Keratinocyte (primary cell): ENCODE results near the gene JAG2. TPM values are rescaled to one million over a fixed set of nuclear protein-coding genes. Genes with fewer than 3 reads are reported as not detected.

ENCODE experiments used
- DNase-seq: peaks from one replicate; pipeline ENCODE4 v3.0.0-alpha.2; 2011; ENCODE audit warnings: low read depth, missing footprints, low spot score
- FAIRE-seq: peaks from 2 replicates; lab custom pipeline; 2011; peaks lifted over from hg19 to GRCh38; lab: Jason Lieb, UNC
- H2AFZ ChIP-seq: 2 replicates; pipeline ENCODE4 v1.6.0; 2012; ENCODE audit warnings: low read length, control low read depth, inconsistent platforms; ENCODE audit not compliant: control insufficient read depth
- H3K27ac ChIP-seq: 2 replicates; pipeline ENCODE4 v1.5.1; 2011; ENCODE audit warnings: low read length; ENCODE audit not compliant: control insufficient read depth, insufficient read depth
- H3K27me3 ChIP-seq: 3 replicates; pipeline ENCODE4 v1.6.0; 2011; ENCODE audit warnings: low read length; ENCODE audit not compliant: control insufficient read depth, insufficient read depth; ENCODE audit errors: extremely low read depth
- H3K36me3 ChIP-seq, 2 experiments: 2 replicates in 1 of 2; 3 replicates in 1 of 2; pipeline ENCODE4 v1.5.1; 2011; ENCODE audit warnings: low read length in 2 of 2, mild to moderate bottlenecking in 1 of 2; ENCODE audit not compliant: control insufficient read depth in 2 of 2, insufficient read depth in 2 of 2; ENCODE audit errors: extremely low read depth in 1 of 2
- H3K4me1 ChIP-seq: 3 replicates; pipeline ENCODE4 v1.5.1; 2011; ENCODE audit warnings: low read length; ENCODE audit not compliant: control insufficient read depth, insufficient read depth; ENCODE audit errors: extremely low read depth
- H3K4me2 ChIP-seq: 3 replicates; pipeline ENCODE4 v1.6.0; 2011; ENCODE audit warnings: low read depth, low read length; ENCODE audit not compliant: control insufficient read depth, insufficient read depth; ENCODE audit errors: extremely low read depth
- H3K4me3 ChIP-seq, 3 experiments: fragments of 200-600 bp in 1 of 3; sonication (generic) in 1 of 3; 2 replicates in 2 of 3; 3 replicates in 1 of 3; pipeline ENCODE4 v1.5.1; 2011 to 2016; ENCODE audit warnings: low read length in 3 of 3, mild to moderate bottlenecking in 3 of 3, control low read depth in 2 of 3, inconsistent platforms in 1 of 3, low read depth in 1 of 3, mixed read lengths in 1 of 3, mixed run types in 1 of 3, moderate library complexity in 1 of 3; ENCODE audit not compliant: control insufficient read depth in 2 of 3, insufficient read depth in 2 of 3; ENCODE audit errors: extremely low read depth in 1 of 3
- H3K79me2 ChIP-seq: 2 replicates; pipeline ENCODE4 v1.6.0; 2012; ENCODE audit warnings: low read length; ENCODE audit not compliant: control insufficient read depth, insufficient read depth
- H3K9ac ChIP-seq: 3 replicates; pipeline ENCODE4 v1.6.0; 2011; ENCODE audit warnings: low read length; ENCODE audit not compliant: control insufficient read depth, insufficient read depth; ENCODE audit errors: extremely low read depth
- H3K9me1 ChIP-seq: 3 replicates; pipeline ENCODE4 v1.6.0; 2011; ENCODE audit warnings: low read length; ENCODE audit not compliant: control insufficient read depth, insufficient read depth; ENCODE audit errors: extremely low read depth
- H3K9me3 ChIP-seq: 2 replicates; pipeline ENCODE4 v1.5.1; 2012; ENCODE audit warnings: low read depth, low read length; ENCODE audit not compliant: control insufficient read depth
- H4K20me1 ChIP-seq: 3 replicates; pipeline ENCODE4 v1.6.0; 2011; ENCODE audit warnings: low read length; ENCODE audit not compliant: control insufficient read depth, insufficient read depth; ENCODE audit errors: extremely low read depth
- CTCF ChIP-seq, 3 experiments: IDR thresholded peaks in 1 of 3; conservative IDR thresholded peaks in 1 of 3; optimal IDR thresholded peaks in 1 of 3; 2 replicates in 2 of 3; 3 replicates in 1 of 3; pipeline versions ENCODE3 to v1.5.1; 2011; ENCODE audit warnings: low read length in 3 of 3, mild to moderate bottlenecking in 3 of 3, moderate library complexity in 2 of 3, control low read depth in 1 of 3, inconsistent platforms in 1 of 3; ENCODE audit not compliant: insufficient read depth in 2 of 3; ENCODE audit errors: extremely low read depth in 1 of 3
- EZH2 ChIP-seq: IDR thresholded peaks from one replicate; pipeline ENCODE4 v1.6.1; 2012; ENCODE audit warnings: inconsistent platforms, mild to moderate bottlenecking, low read length, moderate library complexity
- dilution Hi-C: fragments of 300-500 bp; cut with MboI; formaldehyde crosslinking; loops from one replicate; pipeline ENCODE4 v1.7.0; 2020; ENCODE audit warnings: low sequenced_read_pairs; ENCODE audit not compliant: extremely low pct_ligation_motif_present
- polyA plus RNA-seq, 5 experiments: library from polyadenylated mRNA; depleted of rRNA in 3 of 5; stranded (reverse) in 3 of 5; stranded (forward) in 1 of 5; unstranded in 1 of 5; fragments of >200 nt; gene quantifications; 1 replicate in 1 of 5; 2 replicates in 3 of 5; 3 replicates in 1 of 5; pipeline versions ENCODE4 v1.2.1 to v1.2.3, GENCODE V29; 2011 to 2012; ENCODE audit warnings: missing spikeins in 2 of 5, low read depth in 1 of 5, low replicate concordance in 1 of 5

The JAG2 gene
- polyA plus RNA-seq, 1 donor (not counting 4 experiments of a cell fraction or from before 2014, with no cell fraction given) = 28.3 TPM

GRCh38 chr14:105149146-105149781, 19.3 kb downstream of the JAG2 start:
- Histone ChIP-seq H3K27ac (no peak overlapping the region), H3K4me1 (no peaks in the 10 kb centered on the region), H3K9ac (no peak overlapping the region), H3K9me1 (no peaks in the 10 kb centered on the region), H3K27me3 (no peaks in the 10 kb centered on the region), H3K4me2 (no peak overlapping the region), H4K20me1 (peaks cover 7% of the 10 kb centered on the region), H2AFZ (no peak overlapping the region), H3K36me3 (peaks cover 16 to 33% of the 10 kb centered on the region in 2 experiments), H3K4me3 (no peak overlapping the region), H3K79me2 (no peaks in the 10 kb centered on the region), H3K9me3 (no peaks in the 10 kb centered on the region)
- FAIRE-seq = no peak
- TF ChIP-seq EZH2 = no peak
- TF ChIP-seq CTCF (optimal IDR thresholded peaks at IDR 0.05 in 1 of 3, IDR thresholded peaks at IDR 0.05 in 1 of 3, conservative IDR thresholded peaks at IDR 0.05 in 1 of 3; ENCODE audit: extremely low read depth in 1 of 3, insufficient read depth in 2 of 3, low read length in 3 of 3) = no peak
- dilution Hi-C loops = no loop called here
- DNase-seq = no peak

- Histone ChIP-seq H3K4me1 (no peaks in the 10 kb centered on the region), H3K79me2 (no peaks in the 10 kb centered on the region), H3K27ac (no peak overlapping the region), H3K27me3 (no peaks in the 10 kb centered on the region), H3K4me2 (no peak overlapping the region), H2AFZ (no peak overlapping the region), H3K36me3 (peaks cover 17 to 31% of the 10 kb centered on the region in 2 experiments), H3K9me3 (no peaks in the 10 kb centered on the region), H3K9me1 (no peaks in the 10 kb centered on the region), H3K4me3 (no peak overlapping the region), H3K9ac (no peak overlapping the region), H4K20me1 (peaks cover 7% of the 10 kb centered on the region)
- FAIRE-seq (no peak), DNase-seq (no peak)
- TF ChIP-seq EZH2 (no peak), CTCF (optimal IDR thresholded peaks at IDR 0.05 in 1 of 3, IDR thresholded peaks at IDR 0.05 in 1 of 3, conservative IDR thresholded peaks at IDR 0.05 in 1 of 3; ENCODE audit: extremely low read depth in 1 of 3, insufficient read depth in 2 of 3, low read length in 3 of 3) (no peak)
- dilution Hi-C loops = no loop called here
These were observed 19.9 kb downstream of the JAG2 start for GRCh38 chr14:105148604-105149145.
